Measurements from ENCODE around the gene TNMD. TPM values are rescaled to one million over a fixed set of nuclear protein-coding genes. Genes with fewer than 3 reads are reported as not detected.
"Not testable (repeated sequence)": the region's sequence is repeated elsewhere in the genome, so short reads cannot be mapped to it uniquely, and the experiment has no call there.

The TNMD gene
- total RNA-seq (2022), result not detected in 2 replicates
- percentile 9 among the genes with signal in this experiment for Bru-seq, nascent RNA
- BruChase-seq, experiment 1, labeled RNA remaining after a 2-hour chase, result not detected
- BruChase-seq, experiment 2, labeled RNA remaining after a 6-hour chase, result not detected
- long read RNA-seq, result 0 reads

DNA sequence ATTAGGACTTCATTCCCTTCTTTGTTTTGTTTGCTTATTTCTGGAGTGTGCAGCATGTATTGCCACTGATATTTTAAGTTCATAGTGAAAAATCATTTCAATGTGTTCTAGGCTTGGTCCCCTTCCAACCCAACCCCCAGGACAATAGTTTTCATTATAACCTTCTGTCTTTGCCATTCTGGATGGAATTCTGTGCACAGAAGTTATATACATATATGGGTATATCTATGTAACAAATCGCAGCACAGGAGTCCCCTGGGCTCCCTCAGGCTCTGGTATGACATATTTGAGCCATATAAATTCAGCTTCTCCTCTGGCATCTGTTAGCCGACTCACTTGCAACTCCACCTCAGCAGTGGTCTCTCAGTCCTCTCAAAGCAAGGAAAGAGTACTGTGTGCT, at the start of gene TNMD:
Gene TNMD, plus strand, starts transcription at position 326 of the 400 bp plus-strand sequence. CDS start 83 bp downstream, outside the sequence.
- Histone ChIP-seq H3K9me3 (no peaks in the 10 kb centered on the region), H3K4me1 (0 out of 2 replicates have a peak, but pooled peaks cover 3% of the 10 kb centered on the region), H3K4me3 (ENCODE audit: low read depth, low read length) (no peak within 1 kb of the TSS), H3K27me3 (replicated peaks; ENCODE audit: control insufficient read depth, insufficient read depth, low read length) (no peaks in the 10 kb centered on the region), H3K36me3 (ENCODE audit: control insufficient read depth, insufficient read depth, low read length) (no peaks in the 10 kb centered on the region)
- TF ChIP-seq, protein P1, sequence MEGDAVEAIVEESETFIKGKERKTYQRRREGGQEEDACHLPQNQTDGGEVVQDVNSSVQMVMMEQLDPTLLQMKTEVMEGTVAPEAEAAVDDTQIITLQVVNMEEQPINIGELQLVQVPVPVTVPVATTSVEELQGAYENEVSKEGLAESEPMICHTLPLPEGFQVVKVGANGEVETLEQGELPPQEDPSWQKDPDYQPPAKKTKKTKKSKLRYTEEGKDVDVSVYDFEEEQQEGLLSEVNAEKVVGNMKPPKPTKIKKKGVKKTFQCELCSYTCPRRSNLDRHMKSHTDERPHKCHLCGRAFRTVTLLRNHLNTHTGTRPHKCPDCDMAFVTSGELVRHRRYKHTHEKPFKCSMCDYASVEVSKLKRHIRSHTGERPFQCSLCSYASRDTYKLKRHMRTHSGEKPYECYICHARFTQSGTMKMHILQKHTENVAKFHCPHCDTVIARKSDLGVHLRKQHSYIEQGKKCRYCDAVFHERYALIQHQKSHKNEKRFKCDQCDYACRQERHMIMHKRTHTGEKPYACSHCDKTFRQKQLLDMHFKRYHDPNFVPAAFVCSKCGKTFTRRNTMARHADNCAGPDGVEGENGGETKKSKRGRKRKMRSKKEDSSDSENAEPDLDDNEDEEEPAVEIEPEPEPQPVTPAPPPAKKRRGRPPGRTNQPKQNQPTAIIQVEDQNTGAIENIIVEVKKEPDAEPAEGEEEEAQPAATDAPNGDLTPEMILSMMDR (IDR thresholded peaks at IDR 0.05; ENCODE audit: insufficient read depth in 1 of 2, low read depth in 1 of 2, low read length in 1 of 2, severe bottlenecking in 1 of 2, unreplicated experiment in 1 of 2), result no peak
- Mint-ChIP-seq H3K9me3 (ENCODE audit: unreplicated experiment) (no peaks in the 10 kb centered on the region), H3K4me3 (ENCODE audit: unreplicated experiment) (no peak within 1 kb of the TSS), H3K27me3 (ENCODE audit: insufficient read depth, unreplicated experiment) (peaks cover 3% of the 10 kb centered on the region), H3K36me3 (ENCODE audit: insufficient read depth, unreplicated experiment) (no peaks in the 10 kb centered on the region), H3K4me1 (ENCODE audit: low read depth, unreplicated experiment) (peaks cover 14% of the 10 kb centered on the region), H3K27ac (ENCODE audit: unreplicated experiment) (no peak within 1 kb of the TSS)
- ChIA-PET POLR2A (no interaction called here), CTCF (no interaction called here)
- intact Hi-C loops (cut with micrococcal nuclease; ENCODE audit: unreplicated experiment), result no loop called here
- no TSS peak for BruUV-seq (replicated peaks)
- DNase-seq, result no peak

DNA sequence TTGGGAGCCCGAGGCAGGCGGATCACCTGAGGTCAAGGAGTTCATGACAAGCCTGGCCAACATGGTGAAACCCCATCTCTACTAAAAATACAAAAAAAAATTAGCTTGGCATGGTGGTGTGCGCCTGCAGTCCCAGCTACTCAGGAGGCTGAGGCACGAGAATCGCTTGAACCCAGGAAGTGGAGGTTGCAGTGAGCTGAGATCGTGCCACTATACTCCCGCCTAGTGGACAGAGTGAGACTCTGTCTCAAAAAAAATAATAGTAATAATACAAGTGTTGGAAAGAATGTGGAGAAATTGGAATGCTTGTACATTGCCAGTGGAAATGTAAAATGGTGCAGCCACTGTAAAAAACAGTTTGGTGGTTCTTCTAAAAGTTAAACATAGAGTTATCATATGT, 19.2 kb upstream of the TNMD start:
- H3K9me3 Mint-ChIP-seq (ENCODE audit: unreplicated experiment); CTCF ChIA-PET: not testable (repeated sequence)

DNA sequence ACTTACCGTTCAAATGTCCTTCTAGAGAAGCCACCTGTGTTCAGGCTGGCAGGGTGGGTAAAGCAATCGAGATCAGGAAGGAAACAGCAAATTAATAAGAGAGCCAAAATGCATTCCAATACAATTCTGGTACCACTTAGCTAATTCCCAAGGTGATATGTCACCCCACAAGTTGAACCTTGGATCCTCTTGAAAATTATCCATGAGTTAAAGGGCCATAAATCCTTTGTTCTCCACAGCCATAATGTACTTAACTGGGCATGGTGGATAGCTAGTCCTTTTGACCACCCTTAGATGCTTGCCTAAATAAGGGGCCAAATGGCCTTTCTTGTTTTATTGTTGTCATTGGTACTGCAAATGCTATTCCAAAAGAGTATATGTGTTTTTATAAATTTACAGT, 2.0 kb downstream of the TNMD start:
- H3K27me3 Mint-ChIP-seq (ENCODE audit: insufficient read depth, unreplicated experiment), result peaks cover 3% of the 10 kb centered on the region
- peaks cover 3% of the 10 kb centered on the region for H3K4me1 ChIP-seq
- no peaks in the 10 kb centered on the region for H3K9me3 ChIP-seq
- H3K4me1 Mint-ChIP-seq (ENCODE audit: low read depth, unreplicated experiment), result peaks cover 20% of the 10 kb centered on the region
- H3K27me3 ChIP-seq (replicated peaks; ENCODE audit: control insufficient read depth, insufficient read depth, low read length), result no peaks in the 10 kb centered on the region
- H3K9me3 Mint-ChIP-seq (ENCODE audit: unreplicated experiment), result no peaks in the 10 kb centered on the region
- intact Hi-C loops (cut with micrococcal nuclease; ENCODE audit: unreplicated experiment), result no loop called here
- no peak overlapping the region for H3K4me3 Mint-ChIP-seq (ENCODE audit: unreplicated experiment)
- DNase-seq, result no peak
- TF ChIP-seq, protein P1 (IDR thresholded peaks at IDR 0.05; ENCODE audit: insufficient read depth in 1 of 2, low read depth in 1 of 2, low read length in 1 of 2, severe bottlenecking in 1 of 2, unreplicated experiment in 1 of 2), result no peak
- no TSS peak for BruUV-seq (replicated peaks)
- ChIA-PET CTCF (no interaction called here), POLR2A (no interaction called here)
- H3K27ac Mint-ChIP-seq (ENCODE audit: unreplicated experiment), result no peak overlapping the region
- no peaks in the 10 kb centered on the region for H3K36me3 ChIP-seq (ENCODE audit: control insufficient read depth, insufficient read depth, low read length)
- H3K36me3 Mint-ChIP-seq (ENCODE audit: insufficient read depth, unreplicated experiment), result no peaks in the 10 kb centered on the region
- no peak overlapping the region for H3K4me3 ChIP-seq (ENCODE audit: low read depth, low read length)

More for the DNA sequence above, 19.2 kb upstream of the TNMD start:
- H3K9me3 ChIP-seq; H3K4me1 Mint-ChIP-seq (ENCODE audit: low read depth, unreplicated experiment); DNase-seq; H3K4me3 ChIP-seq (ENCODE audit: low read depth, low read length); H3K36me3 Mint-ChIP-seq (ENCODE audit: insufficient read depth, unreplicated experiment); H3K4me1 ChIP-seq; H3K27me3 Mint-ChIP-seq (ENCODE audit: insufficient read depth, unreplicated experiment); H3K4me3 Mint-ChIP-seq (ENCODE audit: unreplicated experiment); POLR2A ChIA-PET; BruUV-seq (replicated peaks); H3K27ac Mint-ChIP-seq (ENCODE audit: unreplicated experiment); intact Hi-C loops (cut with micrococcal nuclease; ENCODE audit: unreplicated experiment); H3K36me3 ChIP-seq (ENCODE audit: control insufficient read depth, insufficient read depth, low read length); H3K27me3 ChIP-seq (replicated peaks; ENCODE audit: control insufficient read depth, insufficient read depth, low read length): not testable (repeated sequence)
- TF ChIP-seq, protein P1 (IDR thresholded peaks at IDR 0.05; ENCODE audit: insufficient read depth in 1 of 2, low read depth in 1 of 2, low read length in 1 of 2, severe bottlenecking in 1 of 2, unreplicated experiment in 1 of 2), result peak in 1 of 2 experiments; percentile 14
